GM23248 (cell line): Measurements from ENCODE around the gene KLHL14. TPM values are rescaled to one million over a fixed set of nuclear protein-coding genes. Genes with fewer than 3 reads are reported as not detected.
"Not testable (repeated sequence)": the region's sequence is repeated elsewhere in the genome, so short reads cannot be mapped to it uniquely, and the experiment has no call there.

Source experiments
- DNase-seq: peaks from one replicate; pipeline ENCODE4 v3.0.0-alpha.2; 2015
- H2AFZ ChIP-seq: fragments of 200-600 bp; sonication (generic); 2 replicates; pipeline ENCODE4 v1.6.1; 2016; ENCODE audit warnings: antibody characterized with exemption
- H3F3A ChIP-seq: fragments of 200-600 bp; sonication (generic); 2 replicates; pipeline ENCODE4 v1.6.1; 2016; ENCODE audit warnings: mild to moderate bottlenecking, antibody characterized with exemption, mixed run types; ENCODE audit not compliant: insufficient read depth
- H3K27ac ChIP-seq: fragments of 200-600 bp; sonication (generic); 2 replicates; pipeline ENCODE4 v1.5.1; 2016; ENCODE audit warnings: mild to moderate bottlenecking
- H3K27me3 ChIP-seq: fragments of 200-600 bp; sonication (generic); replicated peaks from 2 replicates; pipeline ENCODE4 v1.6.1; 2016; ENCODE audit warnings: mild to moderate bottlenecking; ENCODE audit not compliant: insufficient read depth
- H3K36me3 ChIP-seq: fragments of 200-600 bp; sonication (generic); 2 replicates; pipeline ENCODE4 v1.6.1; 2016; ENCODE audit warnings: low read depth, mild to moderate bottlenecking
- H3K4me1 ChIP-seq: fragments of 200-600 bp; sonication (generic); 2 replicates; pipeline ENCODE4 v1.6.1; 2016; ENCODE audit warnings: mild to moderate bottlenecking; ENCODE audit not compliant: insufficient read depth
- H3K4me2 ChIP-seq: fragments of 200-600 bp; sonication (generic); one replicate; pipeline ENCODE4 v1.6.1; 2016; ENCODE audit warnings: mild to moderate bottlenecking; ENCODE audit not compliant: unreplicated experiment
- H3K4me3 ChIP-seq: fragments of 200-600 bp; sonication (generic); 2 replicates; pipeline ENCODE4 v1.5.1; 2016; ENCODE audit warnings: mild to moderate bottlenecking
- H3K79me2 ChIP-seq: fragments of 200-600 bp; sonication (generic); 2 replicates; pipeline ENCODE4 v1.6.1; 2016; ENCODE audit warnings: mild to moderate bottlenecking; ENCODE audit not compliant: insufficient read depth
- H3K9ac ChIP-seq: fragments of 200-600 bp; sonication (generic); 2 replicates; pipeline ENCODE4 v1.6.1; 2016; ENCODE audit warnings: mild to moderate bottlenecking
- H3K9me2 ChIP-seq: fragments of 200-600 bp; sonication (generic); 2 replicates; pipeline ENCODE4 v1.6.1; 2016; ENCODE audit warnings: mixed run types, mild to moderate bottlenecking, moderate library complexity; ENCODE audit not compliant: insufficient read depth
- H3K9me3 ChIP-seq: fragments of 200-600 bp; sonication (generic); one replicate; pipeline ENCODE4 v1.6.1; 2017; ENCODE audit warnings: low read depth
- H4K20me1 ChIP-seq: fragments of 200-600 bp; sonication (generic); 2 replicates; pipeline ENCODE4 v1.6.0; 2016; ENCODE audit not compliant: insufficient read depth
- EZH2 ChIP-seq: fragments of 200-600 bp; sonication (generic); IDR thresholded peaks from 2 replicates; pipeline ENCODE4 v1.6.1; 2018; ENCODE audit warnings: antibody characterized with exemption, mild to moderate bottlenecking; ENCODE audit not compliant: insufficient read depth, poor library complexity, severe bottlenecking
- EZH2phosphoT487 ChIP-seq: fragments of 200-600 bp; sonication (generic); IDR thresholded peaks from 2 replicates; pipeline ENCODE4 v1.6.1; 2018; ENCODE audit warnings: antibody characterized with exemption, moderate library complexity, mild to moderate bottlenecking, low read depth; ENCODE audit not compliant: insufficient read depth
- WGBS, 2 experiments: methylation state at CpG; one replicate each; pipeline ENCODE4 v1.1.6; 2015 to 2017; ENCODE audit warnings: low lambda C conversion rate in 2 of 2, low coverage in 1 of 2; ENCODE audit errors: missing lambda C conversion rate in 2 of 2; 5-methylcytosine and 5-hydroxymethylcytosine counted together
- in situ Hi-C: fragments of 300-500 bp; cut with MboI; formaldehyde crosslinking; loops from 2 replicates; pipeline ENCODE4 v1.15.0; 2020
- polyA plus RNA-seq: library from polyadenylated mRNA; unstranded; fragments of >200 nt; fragmentation: Nextera tagmentation; extraction: Ambion mirVana; gene quantifications from 2 replicates; pipeline ENCODE4 v1.2.1, GENCODE V29; 2016
- total RNA-seq: library from RNA; depleted of rRNA; stranded (reverse); fragments of >200 nt; shearing (Covaris generic); gene quantifications from 2 replicates; pipeline ENCODE4 v1.2.3, GENCODE V29; 2014

KLHL14 gene
- total and polyA plus RNA-seq, 2 experiments from 2014 or later, result not detected

DNA sequence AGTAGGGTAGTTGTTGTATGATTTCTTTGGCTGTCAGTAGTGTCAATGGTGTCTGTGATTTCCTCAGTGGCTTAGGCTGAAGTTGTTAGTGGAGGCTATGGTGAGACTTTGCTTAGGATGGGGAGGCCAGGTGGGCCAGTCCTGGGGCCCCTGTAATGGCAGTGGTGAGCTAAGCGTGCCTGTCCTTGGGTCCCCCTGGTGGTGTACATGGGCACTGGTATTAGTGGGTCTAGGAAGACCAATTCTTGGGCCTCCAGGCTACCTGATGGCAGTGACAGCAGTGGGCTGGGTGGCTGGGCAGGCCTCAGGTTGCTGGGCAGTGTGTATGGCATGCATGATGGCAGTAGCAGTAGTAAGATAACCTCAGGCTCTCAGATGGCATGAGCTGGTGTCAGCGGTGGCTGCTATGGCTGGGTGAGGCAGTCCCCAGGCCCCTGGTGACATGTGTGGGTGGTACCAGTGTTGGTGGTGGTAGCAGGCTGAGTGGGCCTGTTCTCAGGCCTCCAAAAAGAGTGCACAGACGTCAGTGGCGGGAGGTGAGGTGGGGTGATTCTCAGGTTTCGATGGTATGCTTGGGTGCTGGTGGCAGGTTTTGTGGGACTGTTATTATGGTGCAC lies 103.2 kb downstream of the KLHL14 start:
- H3K9ac ChIP-seq, result no peak overlapping the region
- H2AFZ ChIP-seq, result no peak overlapping the region
- H4K20me1 ChIP-seq, result no peaks in the 10 kb centered on the region
- no peak overlapping the region for H3K27ac ChIP-seq
- TF ChIP-seq EZH2phosphoT487 (no peak), EZH2 (no peak)
- H3K79me2 ChIP-seq, result no peaks in the 10 kb centered on the region
- H3K36me3 ChIP-seq, result no peaks in the 10 kb centered on the region
- H3K9me2 ChIP-seq, result no peaks in the 10 kb centered on the region
- H3K27me3 ChIP-seq, result peaks cover 4% of the 10 kb centered on the region; the same call in 1 of the 2 replicates
- H3K9me3 ChIP-seq, result no peaks in the 10 kb centered on the region
- WGBS, 2 experiments, result 21 to 25% methylated on average over 5 of the region's 5 CpGs
- H3K4me2 ChIP-seq, result no peak overlapping the region
- in situ Hi-C loops, result no loop called here
- H3F3A ChIP-seq, result no peaks in the 10 kb centered on the region
- no peak overlapping the region for H3K4me3 ChIP-seq
- no peak for DNase-seq
- H3K4me1 ChIP-seq, result no peaks in the 10 kb centered on the region

DNA sequence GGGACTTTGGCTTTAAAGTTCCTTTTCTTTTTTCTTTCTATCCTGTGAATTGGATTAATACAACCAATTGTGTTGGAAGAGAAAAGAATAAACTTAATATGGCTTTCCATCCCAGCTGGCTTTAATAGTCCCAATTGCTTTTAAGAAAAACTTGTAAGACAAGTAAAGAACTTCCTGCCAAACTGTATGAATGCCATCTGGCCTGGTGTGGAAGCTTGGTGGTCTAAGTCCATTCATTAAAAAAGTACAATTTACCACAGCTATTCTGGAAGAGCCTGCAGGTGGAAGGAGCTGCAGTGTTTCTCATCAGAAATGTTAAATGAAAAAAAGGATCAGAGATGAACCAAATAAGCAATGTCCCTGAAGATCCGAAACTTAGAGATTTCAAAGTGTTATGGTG lies 103.9 kb downstream of the KLHL14 start:
- no peak for TF ChIP-seq EZH2
- TF ChIP-seq EZH2phosphoT487, result no peak
- H3K9ac ChIP-seq, result no peak overlapping the region
- no peaks in the 10 kb centered on the region for H3K4me1 ChIP-seq
- H3K4me2 ChIP-seq, result no peak overlapping the region
- H3K9me2 ChIP-seq, result no peaks in the 10 kb centered on the region
- no peaks in the 10 kb centered on the region for H3K36me3 ChIP-seq
- H3K27me3 ChIP-seq, result peaks cover 4% of the 10 kb centered on the region; the same call in 1 of the 2 replicates
- H4K20me1 ChIP-seq, result no peaks in the 10 kb centered on the region
- no peak overlapping the region for H2AFZ ChIP-seq
- H3K9me3 ChIP-seq, result no peaks in the 10 kb centered on the region
- 11 to 15% methylated on average over 1 of the region's 1 CpG for WGBS, 2 experiments
- no peak for DNase-seq
- no peak overlapping the region for H3K27ac ChIP-seq
- in situ Hi-C loops, result no loop called here
- H3K4me3 ChIP-seq, result no peak overlapping the region
- no peaks in the 10 kb centered on the region for H3F3A ChIP-seq
- no peaks in the 10 kb centered on the region for H3K79me2 ChIP-seq

DNA sequence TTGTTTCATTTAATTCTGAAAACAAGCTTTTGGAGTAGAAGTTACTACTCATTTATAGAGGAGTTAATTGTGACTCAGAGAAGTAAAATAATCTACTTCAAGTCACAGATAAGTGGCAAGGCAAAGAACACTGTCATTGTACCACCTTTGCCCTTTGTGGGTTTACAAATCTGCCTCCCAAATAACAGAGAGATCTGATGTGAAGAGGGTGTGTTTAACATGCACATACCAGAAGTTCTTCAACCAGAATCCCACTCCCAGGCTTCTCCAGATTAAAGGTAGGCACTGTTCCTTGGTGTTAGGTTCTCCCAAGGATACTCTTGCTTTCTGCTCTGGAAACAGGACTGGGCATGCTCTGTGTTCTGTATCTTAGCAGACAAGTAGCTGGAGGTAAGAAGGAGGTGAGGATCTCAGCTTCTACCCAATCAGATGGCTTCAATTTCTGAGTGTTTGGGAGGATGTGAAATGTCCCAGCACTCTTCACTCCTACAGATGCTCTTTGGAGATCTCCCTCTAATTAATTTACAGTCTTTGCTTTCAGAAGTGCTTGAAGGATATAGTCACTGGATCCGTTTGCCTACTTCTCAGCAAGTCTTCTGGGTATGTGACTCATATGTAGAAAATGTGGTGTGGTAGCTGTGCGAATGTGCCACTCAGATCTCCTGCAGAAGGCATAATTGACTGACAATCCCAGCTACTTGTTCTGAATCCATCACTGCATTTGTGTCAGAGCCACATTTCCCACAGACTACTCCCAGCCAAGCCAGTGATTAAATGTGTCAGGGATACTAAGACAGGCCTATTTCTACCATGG lies 111.1 kb downstream of the KLHL14 start:
- Histone ChIP-seq H3K27me3 (no peaks in the 10 kb centered on the region), H3K4me1 (no peaks in the 10 kb centered on the region), H3K36me3 (no peaks in the 10 kb centered on the region), H3K9ac (no peak overlapping the region), H3K79me2 (no peaks in the 10 kb centered on the region), H3K27ac (no peak overlapping the region), H3K9me2 (no peaks in the 10 kb centered on the region), H3K9me3 (no peaks in the 10 kb centered on the region), H3F3A (no peaks in the 10 kb centered on the region), H4K20me1 (no peaks in the 10 kb centered on the region), H3K4me3 (no peak overlapping the region), H2AFZ (no peak overlapping the region), H3K4me2 (no peak overlapping the region)
- TF ChIP-seq EZH2phosphoT487, result no peak
- TF ChIP-seq EZH2, result no peak
- WGBS, 2 experiments, result 0 to 2% methylated on average over 2 of the region's 2 CpGs
- DNase-seq, result peak; percentile 2
- in situ Hi-C loops, result no loop called here

DNA sequence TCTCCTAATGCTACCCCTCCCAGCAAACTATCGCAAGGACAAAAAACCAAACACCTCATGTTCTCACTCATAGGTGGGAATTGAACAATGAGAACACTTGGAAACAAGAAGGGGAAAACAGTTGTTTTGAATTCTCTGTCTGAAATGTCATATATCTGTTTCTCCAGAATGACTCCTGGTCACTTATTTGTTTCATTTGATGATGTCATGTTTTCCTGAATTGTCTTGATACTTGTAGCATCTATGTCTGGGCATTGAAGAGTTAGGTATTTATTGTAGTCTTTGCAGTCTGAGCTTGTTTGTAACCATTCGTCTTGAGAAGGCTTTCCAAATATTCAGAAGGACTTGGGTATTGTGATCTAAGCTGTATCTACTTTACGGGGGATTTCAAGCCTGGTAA lies 118.3 kb downstream of the KLHL14 start:
- WGBS, 2 experiments, result 20 to 36% methylated on average over 3 of the region's 3 CpGs

DNA sequence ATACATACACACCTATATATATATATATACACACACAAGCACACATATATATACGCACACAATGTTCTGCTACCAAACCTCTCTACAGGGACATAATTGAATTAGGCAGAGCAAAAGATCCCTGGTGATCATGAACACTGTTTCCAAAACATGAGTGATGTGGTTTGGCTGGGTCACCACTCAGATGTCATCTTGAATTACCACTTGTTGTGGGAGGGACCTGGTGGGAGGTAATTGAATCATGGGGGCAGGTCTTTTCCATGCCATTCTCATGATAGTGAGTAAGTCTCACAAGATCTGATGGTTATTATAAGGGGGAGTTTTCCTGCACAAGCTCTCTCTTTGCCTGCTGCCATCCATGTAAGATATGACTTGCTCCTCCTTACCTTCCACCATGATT lies 135.2 kb downstream of the KLHL14 start:
- H3K27me3 ChIP-seq, H3K79me2 ChIP-seq, H3K36me3 ChIP-seq, H3K9me3 ChIP-seq, H3K4me2 ChIP-seq, H4K20me1 ChIP-seq, DNase-seq, H3K9me2 ChIP-seq, in situ Hi-C loops, H3K4me1 ChIP-seq, H3K27ac ChIP-seq, H2AFZ ChIP-seq, H3K4me3 ChIP-seq, H3F3A ChIP-seq, H3K9ac ChIP-seq: not testable (repeated sequence)
- WGBS, 2 experiments, result 32 to 38% methylated on average over 1 of the region's 1 CpG

More for the DNA sequence above, 118.3 kb downstream of the KLHL14 start:
- H3K36me3 ChIP-seq, H2AFZ ChIP-seq, H3K9me3 ChIP-seq, H3K4me1 ChIP-seq, H3F3A ChIP-seq, DNase-seq, H3K9ac ChIP-seq, H3K9me2 ChIP-seq, H3K4me3 ChIP-seq, H3K79me2 ChIP-seq, H3K27ac ChIP-seq, H4K20me1 ChIP-seq, H3K27me3 ChIP-seq, in situ Hi-C loops, H3K4me2 ChIP-seq: not testable (repeated sequence)
